GM21786 (cell line): Measurements from ENCODE around the gene ACOT7.
"Not testable (repeated sequence)": the region's sequence is repeated elsewhere in the genome, so short reads cannot be mapped to it uniquely, and the experiment has no call there.

ENCODE experiments used
- ATAC-seq: cut with Tn5 transposase; IDR thresholded peaks from one replicate; pipeline ENCODE4 v1.9.1; 2021; ENCODE audit not compliant: unreplicated experiment

ACOT7 gene

DNA sequence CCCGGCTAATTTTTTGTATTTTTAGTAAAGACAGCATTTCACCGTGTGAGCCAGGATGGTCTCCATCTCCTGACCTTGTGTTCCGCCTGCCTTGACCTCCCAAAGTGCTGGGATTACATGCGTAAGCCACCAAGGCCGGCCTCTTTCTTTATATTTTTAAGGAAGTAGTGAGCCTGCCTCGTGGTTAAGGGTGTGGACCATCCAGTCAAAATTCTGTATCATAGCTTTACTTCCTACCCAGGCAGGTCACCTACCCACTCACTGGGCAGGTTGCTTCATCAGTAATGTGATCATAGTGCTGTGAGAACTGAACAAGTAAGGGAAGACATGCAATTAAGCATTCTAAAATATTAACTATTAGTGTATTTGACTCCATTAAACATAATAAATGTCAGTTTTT, 8.1 kb upstream of the ACOT7 start:
- no peak for ATAC-seq

DNA sequence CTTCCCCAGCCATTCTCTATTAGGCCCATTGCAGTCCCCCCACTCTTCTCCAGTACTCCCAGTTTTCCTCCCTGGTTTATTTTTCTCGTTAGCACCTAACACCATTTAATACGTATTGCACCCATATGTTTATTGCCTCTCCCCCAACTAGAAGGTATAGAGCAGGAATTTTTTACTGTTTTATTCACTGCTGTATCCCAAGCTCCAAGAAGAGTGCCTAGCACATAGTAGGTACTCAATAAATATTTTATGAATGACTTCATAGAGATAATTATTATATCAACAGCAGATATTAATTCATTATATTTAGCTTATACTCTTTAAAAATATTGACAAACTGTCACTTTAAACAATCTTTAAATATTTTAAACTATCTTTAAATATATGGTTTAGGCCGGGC, 5.7 kb upstream of the ACOT7 start:
- no peak for ATAC-seq

DNA sequence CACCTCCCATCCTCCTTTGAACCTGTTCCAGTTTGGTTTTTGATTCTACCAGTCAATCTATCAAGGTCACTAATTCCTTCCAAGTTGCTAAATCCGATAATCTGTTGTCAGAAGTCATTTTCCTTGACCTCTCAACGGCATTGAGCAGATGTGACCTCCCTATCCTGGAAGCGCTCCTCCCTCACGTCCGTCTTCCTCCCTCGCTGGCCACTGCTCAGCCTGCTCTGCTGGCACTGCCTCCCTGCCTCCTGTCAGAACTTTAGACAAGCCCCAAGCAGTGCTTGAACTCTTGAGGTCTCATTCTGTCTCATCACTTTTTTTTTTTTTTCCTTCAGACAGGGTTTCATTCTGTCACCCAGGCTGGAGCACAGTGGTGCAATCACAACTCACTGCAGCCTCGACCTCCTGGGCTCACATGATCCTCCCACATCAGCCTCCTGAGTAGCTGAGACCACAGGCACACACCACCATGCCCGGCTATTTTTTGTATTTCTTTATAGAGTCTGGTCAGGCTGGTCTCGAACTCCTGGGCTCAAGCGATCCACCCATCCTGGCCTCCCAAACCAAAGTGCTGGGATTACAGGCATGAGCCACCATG, 4.4 kb upstream of the ACOT7 start:
- no peak for ATAC-seq

DNA sequence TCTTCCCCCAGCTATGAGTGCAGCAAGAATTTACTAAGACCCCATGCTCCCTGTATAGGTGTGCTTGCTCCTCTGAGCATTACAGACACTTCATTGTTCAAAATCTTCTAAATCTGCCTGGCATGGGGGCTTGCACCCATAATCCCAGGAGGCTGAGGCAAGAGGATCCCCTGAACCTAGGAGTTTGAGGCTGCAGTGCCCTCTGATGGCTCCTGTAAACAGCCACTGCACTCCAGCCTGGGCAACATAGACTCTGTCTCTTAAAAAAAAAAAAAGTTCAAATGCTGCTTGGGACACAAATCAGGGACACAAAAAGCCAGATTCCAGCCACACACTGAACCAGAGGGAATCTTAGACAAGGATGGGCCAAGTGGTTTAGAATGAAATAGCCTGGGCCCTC, 3.4 kb upstream of the ACOT7 start:
- no peak for ATAC-seq

DNA sequence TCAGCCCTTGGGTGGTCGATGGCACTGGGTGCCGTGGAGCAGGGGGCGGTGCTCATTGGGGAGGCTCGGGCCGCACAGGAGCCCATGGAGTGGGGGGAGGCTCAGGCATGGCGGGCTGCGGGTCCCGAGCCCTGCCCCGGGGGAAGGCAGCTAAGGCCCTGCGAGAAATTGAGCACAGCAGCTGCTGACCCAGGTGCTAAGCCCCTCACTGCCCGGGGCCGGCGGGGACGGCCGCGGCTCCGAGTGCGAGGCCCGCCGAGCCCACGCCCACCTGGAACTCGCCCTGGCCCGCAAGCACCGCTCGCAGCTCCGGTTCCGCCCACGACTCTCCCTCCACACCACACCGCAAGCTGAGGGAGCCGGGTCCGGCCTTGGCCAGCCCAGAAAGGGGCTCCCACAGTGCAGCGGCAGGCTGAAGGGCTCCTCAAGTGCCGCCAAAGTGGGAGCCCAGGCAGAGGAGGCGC, 2.2 kb upstream of the ACOT7 start:
- not testable (repeated sequence) for ATAC-seq

DNA sequence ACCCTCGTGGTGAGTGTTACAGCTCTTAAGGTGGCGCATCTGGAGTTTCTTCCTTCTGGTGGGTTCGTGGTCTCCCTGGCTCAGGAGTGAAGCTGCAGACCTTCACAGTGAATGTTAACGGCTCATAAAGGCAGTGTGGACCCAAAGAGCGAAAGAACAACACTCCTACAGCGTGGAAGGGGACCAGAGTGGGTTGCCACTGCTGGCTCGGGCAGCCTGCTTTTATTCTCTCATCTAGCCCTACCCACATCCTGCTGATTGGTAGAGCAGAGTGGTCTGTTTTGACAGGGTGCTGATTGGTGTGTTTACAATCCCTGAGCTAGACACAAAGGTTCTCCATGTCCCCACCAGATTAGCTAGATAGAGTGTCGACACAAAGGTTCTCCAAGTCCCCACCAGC, 1.6 kb upstream of the ACOT7 start:
- ATAC-seq = not testable (repeated sequence)

DNA sequence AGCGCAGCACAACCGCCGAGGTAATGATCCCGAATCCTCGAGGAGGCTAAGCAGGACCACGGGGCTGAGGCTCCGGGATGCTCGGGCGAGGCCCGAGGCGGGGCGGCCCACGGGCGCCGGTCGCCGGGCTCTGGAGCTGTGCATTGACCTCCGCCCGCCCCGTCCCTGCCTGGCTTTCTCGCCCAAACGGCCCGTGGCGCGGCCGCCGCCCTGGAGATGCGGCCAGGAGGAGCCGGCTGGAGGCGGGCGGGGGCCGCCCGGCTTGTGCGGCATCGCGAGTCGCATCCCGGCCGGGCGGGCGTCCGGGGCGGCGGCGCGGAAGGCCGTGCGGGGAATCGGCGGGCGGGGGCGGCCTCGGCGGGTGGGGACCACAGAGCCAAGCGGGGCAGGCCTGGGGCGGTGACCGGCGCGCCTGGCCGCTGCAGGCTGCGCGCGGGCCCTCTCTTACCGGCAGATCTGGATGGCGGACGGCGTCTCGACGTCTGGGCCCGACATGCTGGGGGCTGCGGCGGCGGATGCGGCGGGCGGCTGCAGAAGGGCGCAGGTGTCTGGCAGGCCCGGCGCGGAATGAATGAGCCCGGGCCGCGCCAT, 663 bp downstream of the ACOT7 start:
- ATAC-seq = no peak

DNA sequence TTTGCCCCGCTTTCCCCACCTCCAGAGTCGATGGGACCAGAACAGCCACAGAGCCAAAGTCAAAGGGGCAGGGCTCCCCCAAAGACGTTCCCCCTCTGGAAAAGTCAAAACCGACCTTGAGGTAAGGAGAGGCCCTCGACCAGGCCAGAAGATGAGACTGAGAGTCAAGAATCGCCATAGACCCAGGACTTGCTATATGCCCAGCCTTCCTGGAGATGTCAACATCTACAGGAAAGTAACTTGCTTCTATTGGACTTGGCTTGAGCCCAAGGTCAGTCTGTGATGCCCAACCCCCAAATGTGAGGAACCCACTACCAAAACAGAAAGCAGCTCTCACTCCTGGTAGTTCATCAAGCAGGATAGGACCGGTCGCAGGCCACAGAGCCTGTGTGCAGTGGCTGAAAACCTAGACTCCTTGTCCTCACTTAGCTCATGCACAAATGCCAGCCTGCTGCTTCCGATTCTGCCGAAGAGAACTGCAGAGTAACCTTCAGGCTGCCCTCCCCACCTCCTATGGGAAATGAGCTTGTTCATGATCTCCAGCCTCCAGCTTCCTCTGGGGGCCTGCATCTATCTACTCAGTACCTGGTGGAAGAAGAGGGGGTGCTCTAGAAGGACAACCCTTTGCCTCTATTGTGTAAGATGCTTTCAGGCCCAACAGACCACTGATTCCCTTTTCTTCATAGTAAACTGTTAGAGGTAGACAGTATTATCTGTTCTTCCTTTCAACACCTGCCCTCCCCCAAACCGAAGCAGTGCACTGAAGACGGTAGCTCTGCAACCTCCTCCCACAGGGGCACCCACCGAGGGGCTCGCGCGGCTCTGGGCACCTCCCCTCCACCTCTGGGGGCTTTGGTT, 1.4 kb downstream of the ACOT7 start:
- ATAC-seq = no peak

DNA sequence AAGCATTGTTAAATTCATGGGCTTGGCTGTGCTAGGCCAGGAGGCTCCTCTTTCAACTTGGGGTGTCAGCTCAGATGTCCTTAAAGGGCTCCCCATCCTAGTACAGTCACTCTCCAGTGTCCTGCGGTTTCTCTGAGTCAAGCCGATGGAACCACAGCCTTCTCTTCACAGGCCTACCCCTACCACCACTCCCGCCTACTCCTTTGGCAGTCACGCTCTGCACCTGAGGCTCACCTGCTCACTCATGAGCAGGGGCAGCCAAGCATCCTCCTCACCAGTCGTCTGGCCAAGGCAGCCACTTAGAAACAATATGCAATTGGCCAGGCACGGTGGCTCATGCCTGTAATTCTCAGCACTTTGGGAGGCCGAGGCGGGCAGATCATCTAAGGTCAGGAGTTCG, 3.6 kb downstream of the ACOT7 start:
- ATAC-seq = no peak

DNA sequence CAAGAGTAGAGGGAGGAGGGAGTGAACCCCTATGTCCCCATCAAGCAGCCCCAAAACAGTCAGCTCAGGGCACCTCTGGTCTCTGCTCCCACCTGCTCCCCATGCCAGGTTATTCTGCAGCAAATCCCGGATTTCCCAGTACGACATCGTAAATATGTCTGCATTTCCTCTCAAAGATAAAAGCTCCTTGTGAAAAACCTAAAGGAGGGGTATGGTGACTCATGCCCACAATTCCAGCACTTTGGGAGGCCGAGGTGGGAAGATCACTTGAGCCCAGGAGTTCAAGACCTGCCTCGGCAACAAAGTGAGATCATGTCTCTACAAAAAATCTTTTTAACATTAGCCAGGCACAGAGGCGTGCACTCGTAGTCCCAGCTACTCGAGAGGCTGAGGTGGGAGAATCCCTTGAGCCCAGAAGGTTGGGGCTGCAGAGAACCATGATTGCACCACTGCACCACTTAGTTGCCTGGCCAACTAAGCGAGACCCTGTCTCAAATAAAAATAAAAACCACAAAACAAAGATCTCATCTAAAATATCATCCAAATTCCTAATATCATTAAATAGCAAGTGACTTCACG, 7.1 kb downstream of the ACOT7 start:
- no peak for ATAC-seq

DNA sequence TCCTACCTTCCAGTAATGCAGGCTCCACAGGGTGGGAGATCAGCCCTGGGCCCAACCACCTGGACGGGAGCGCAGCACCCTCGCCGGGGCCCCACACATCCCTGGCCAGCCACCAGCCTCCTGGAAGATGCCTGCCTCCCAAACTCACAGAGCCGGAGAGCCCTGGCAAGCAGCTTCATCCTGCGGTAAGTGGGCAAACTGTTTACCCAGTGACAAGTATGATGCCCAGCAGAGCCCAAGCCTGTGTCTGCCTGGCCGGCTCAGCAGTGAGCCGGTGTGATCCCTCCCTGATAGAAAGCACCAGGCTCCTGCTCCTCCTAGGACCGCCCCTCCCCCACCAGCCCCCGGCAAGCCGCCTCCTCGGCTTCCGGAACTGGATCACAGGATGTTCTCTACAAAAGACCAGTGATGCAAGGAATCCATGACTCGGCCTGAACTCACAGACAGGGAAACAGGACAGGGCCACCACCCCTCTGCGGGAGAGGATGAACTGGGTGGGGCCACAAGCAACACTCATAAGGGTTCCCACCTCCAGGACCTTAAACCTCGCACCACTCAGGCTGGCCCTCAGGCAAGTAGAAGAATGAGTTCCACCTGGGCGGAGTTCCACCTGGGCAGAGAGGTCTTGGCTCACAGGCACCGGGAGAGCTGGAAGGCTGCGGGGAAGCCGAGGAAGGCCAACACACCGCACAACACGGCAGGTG, 7.9 kb downstream of the ACOT7 start:
- ATAC-seq = no peak

DNA sequence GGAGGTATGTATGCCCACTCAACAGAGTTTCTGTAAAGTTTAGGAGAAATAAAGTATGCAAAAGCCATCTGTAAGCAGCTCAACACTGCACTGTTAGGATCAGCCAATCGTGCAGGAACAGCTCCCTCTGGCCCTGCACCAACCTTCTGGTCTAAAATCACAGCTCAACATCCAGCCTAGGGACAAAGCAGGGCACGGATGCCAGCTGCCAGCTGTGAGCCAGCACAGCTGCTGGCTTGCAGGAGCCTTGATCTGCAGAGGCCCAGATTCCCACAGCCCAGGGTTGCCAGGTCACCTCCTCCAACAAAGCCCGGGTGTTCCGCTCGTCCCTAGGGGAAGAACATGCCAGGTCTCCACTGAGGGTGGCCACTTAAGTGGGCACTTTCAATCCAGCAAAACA, 8.6 kb downstream of the ACOT7 start:
- ATAC-seq = no peak

DNA sequence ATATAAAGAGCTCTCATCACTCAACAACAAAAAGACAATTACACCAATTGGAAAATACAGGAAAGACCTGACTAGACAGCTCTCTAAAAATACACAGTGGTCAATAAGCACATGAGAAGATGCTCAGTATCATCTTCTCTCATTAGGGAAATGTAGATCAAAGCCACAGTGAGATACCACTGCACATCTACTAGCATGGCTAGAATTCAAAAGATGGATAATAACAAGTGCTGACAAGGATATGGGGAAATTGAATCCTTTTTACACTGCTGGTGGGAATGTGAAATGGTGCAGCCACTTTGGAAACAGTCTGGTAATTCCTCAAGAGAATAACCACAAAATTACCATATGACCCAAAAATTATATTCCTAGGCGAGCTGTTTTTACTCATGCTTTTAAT, 9.4 kb downstream of the ACOT7 start:
- ATAC-seq = no peak

DNA sequence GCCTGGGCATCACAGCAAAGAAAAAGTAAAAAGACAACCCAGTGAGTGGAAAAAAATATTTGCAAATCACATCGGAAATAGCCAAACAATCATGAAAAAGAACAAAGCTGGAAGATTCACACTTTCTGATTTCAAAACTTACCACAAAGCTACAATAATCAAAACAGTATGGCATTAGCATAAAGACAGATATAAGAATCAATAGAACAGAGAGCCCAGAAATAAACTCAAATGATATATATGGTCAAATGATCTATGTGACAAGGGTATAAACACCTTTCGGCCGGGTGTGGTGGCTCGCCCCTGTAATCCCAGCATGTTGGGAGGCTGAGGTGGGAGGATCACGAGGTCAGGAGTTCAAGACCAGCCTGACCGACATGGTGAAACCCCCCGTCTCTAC, 13.5 kb downstream of the ACOT7 start:
- no peak for ATAC-seq

DNA sequence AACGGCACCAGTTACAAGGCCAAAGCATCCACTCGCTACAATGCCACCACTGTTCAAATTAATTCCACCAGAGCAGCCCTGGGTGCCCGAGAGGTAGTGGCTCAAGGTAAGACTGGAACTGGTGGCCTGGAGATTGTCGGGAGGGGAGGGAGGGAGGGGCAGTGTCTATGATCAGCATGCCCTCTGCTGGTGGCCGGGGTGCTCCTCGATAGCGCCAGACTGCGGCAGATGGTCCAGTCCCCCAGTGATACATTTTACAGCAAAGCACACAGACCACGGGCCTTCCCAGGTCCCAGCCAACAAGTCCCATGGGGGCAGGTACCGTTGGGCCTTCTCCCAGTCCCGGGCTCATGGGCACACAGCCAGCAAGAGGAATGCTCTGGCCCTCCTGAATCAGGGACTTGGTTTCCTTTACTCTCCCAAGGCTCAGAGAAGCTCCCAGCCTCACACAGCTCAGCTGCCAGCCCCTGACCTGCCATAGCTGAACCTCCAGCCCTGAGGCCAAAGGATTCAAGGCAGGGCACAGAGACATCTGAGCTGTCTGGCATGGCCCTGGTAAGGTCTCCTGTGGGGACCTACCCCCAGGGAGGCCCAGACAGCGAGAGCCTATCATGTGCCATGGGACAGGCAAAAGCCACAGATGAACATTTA, 15.3 kb downstream of the ACOT7 start:
- no peak for ATAC-seq

DNA sequence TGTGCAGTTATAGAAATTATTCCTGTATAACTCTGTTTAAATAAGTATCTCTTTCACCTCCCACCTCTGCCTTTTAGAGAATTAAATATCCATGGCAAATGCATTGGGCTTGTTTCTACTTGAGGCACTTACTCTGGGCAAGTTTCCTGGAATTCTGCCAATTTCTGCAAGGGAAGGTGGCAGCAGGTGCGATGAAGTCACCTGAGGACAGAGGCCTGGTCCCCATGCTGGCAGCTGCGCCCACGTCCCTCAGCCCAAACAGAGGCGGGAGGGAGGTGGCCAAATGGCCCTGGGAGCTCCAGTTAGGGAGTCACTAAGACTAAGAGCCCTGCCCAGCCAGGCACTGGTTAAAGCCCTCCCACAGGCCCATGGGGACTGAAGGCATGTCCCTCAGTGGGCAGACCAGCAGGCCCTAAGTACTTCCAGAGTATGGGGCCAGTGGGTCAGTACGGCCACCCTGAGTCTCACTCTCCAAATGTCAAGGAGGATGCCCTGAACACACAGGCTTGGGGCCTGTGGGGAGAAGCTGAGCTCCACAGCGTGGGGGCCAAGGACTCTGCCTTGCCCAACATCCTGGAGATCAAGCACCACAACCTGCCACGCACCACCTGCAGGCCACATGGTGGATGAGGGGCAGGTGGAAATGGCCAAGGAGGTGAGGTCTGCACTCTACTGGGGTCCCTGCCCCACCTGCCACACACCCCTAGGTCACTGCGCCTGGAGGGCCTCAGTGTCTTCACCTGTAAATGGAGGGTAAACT, 19.4 kb downstream of the ACOT7 start:
- no peak for ATAC-seq

DNA sequence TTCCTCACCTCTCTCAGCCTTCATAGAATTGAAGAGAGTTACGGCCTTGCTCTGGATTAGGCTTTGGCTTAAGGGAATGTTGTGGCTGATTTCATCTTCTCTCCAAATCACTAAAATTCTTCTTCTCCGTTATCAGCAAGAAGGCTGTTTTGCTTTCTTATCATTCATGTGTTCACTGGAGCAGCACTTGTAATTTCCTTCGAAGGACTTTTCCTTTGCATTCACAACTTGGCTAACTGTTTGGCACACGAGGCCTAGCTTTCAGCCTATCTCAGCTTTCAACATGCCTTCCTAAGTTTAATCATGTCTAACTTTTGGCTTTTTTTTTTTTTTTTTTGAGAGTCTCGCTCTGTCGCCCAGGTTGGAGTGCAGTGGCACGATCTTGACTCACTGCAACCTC, 21.3 kb downstream of the ACOT7 start:
- not testable (repeated sequence) for ATAC-seq

DNA sequence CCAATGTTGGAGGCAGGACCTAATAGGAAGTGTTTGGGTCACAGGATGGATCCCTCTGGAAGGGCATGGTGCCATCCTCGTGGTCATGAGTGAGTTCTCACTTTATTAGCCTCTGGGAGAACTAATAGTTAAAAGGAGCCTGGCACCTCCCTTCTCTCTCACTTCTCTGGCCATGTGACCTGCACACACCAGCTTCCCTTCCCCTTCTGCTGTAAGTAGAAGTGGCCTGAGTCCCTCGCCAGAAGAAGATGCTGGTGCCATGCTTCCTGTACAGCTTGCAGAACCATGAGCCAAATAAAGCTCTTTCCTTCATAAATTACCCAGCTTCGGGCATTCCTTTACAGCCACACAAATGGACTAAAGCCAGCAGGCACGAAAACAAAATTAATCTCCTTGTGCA, 23.6 kb downstream of the ACOT7 start:
- no peak for ATAC-seq

DNA sequence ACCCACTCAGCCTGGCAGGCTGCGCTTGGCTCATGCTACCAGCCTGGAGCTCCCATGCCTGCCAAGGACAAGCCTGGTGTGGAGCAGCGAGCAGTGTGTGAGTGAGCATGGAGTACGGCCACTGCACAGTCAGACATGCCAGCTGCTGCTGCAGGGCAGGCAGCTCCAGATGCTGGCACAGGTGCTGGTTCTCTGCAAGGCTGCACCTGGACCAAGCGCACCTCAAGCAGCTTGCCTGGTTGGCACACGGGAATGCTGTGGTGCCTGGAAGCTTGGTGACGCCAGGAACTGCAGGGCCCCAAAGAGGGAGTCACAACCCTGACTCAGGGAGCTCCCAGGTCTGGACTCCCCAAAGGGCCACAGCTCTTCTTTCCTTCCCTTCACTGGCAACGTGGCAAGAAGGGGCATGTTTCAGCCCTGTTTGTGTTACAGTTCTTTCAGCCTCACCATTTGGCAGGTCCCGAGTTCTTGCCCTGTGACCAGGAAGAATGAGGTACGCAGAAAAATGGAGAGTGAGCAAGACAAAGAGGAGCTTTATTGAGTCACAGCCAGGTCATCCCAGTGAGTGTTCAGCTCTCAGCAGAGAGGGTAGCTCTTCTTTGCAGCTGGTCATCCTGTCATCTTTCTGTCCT, 26.1 kb downstream of the ACOT7 start:
- ATAC-seq = no peak

DNA sequence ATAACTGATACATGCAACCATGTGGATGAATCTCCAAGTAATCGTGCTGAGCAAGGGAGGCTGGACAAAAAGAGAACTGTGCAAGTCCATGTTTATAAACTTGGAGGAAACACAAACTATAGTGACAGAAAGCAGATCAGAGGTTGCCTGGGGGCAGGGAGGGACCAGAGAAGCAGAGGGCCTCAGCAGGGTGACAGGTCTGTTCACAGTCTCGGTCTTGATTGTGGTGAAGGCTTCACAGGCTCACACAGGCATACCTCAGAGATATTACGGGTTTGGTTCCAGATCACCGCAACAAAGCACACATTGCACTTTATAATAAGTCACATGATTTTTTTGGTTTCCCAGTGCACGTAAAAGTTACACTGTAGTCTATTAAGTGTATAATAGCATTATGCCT, 28.5 kb downstream of the ACOT7 start:
- ATAC-seq = no peak
